ENCODE measurements around the gene TTC33.
"Not testable (repeated sequence)": the region's sequence is repeated elsewhere in the genome, so short reads cannot be mapped to it uniquely, and the experiment has no call there.

Gene TTC33

DNA sequence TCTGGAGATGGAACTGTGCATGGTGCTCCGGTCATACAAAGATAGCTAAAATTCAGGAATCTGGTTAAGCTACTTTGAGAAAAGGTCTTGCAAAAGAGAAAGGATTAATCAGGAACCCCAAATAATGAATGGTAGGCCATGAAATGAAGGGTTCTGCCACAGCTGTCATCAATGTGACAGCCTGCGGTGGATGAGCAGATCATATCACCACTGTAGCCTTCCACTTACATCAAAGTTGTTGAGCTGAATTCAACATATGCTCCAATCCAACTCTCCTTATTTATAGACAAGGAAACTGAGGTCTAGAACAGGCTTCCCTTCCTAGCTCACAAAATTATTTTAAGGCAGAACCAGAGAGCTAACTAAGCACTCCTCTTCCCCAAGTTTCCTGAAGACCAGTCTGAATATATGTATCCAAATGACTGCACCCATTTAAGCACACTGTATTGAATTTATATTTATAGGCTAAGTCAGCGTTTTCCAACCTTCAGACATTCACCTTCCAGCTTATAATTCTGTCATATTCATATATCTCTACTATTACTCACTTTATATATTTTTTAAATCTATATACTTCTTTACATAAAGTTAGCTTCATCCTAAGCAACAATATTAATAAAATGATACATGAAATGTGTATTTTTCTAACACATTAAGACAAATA is 90.0 kb downstream of the TTC33 start:
- H3K36me3 ChIP-seq (ENCODE audit: low read length), result no peaks in the 10 kb centered on the region
- no peak overlapping the region for H3K9ac ChIP-seq (ENCODE audit: low read length)
- no peak overlapping the region for H3K4me2 ChIP-seq (ENCODE audit: low read depth, low read length, poor library complexity, severe bottlenecking)
- no peak overlapping the region for H2AFZ ChIP-seq (ENCODE audit: low read depth, low read length, severe bottlenecking)
- H3K27ac ChIP-seq (ENCODE audit: low read depth, low read length), result no peak overlapping the region
- H3K27me3 ChIP-seq (ENCODE audit: low read length), result no peaks in the 10 kb centered on the region
- no peaks in the 10 kb centered on the region for H3K79me2 ChIP-seq (ENCODE audit: insufficient read depth, low read length)
- no peak overlapping the region for H3K4me3 ChIP-seq (ENCODE audit: insufficient read depth, low read length, poor library complexity, severe bottlenecking)
- no peaks in the 10 kb centered on the region for H3K9me3 ChIP-seq (ENCODE audit: insufficient read depth, low read length)
- H3K9me2 ChIP-seq (replicated peaks; ENCODE audit: insufficient read depth, low read length), result no peaks in the 10 kb centered on the region
- no peaks in the 10 kb centered on the region for H4K20me1 ChIP-seq (ENCODE audit: low read depth, low read length)
- H3F3A ChIP-seq (ENCODE audit: insufficient read depth), result no peaks in the 10 kb centered on the region
- no peak for TF ChIP-seq CTCF (IDR thresholded peaks at IDR 0.05; ENCODE audit: insufficient read depth, low read length, poor library complexity, severe bottlenecking)
- TF ChIP-seq EZH2phosphoT487 (conservative IDR thresholded peaks at IDR 0.05; ENCODE audit: low read length), result no peak

GRCh38 chr5:40660751-40661150 is 95.0 kb downstream of the TTC33 start:
- Histone ChIP-seq H2AFZ (ENCODE audit: low read depth, low read length, severe bottlenecking) (no peak overlapping the region), H4K20me1 (ENCODE audit: low read depth, low read length) (no peaks in the 10 kb centered on the region), H3K4me2 (ENCODE audit: low read depth, low read length, poor library complexity, severe bottlenecking) (no peak overlapping the region), H3K9me2 (replicated peaks; ENCODE audit: insufficient read depth, low read length) (no peaks in the 10 kb centered on the region), H3K27me3 (ENCODE audit: low read length) (no peaks in the 10 kb centered on the region), H3F3A (ENCODE audit: insufficient read depth) (no peaks in the 10 kb centered on the region), H3K9me3 (ENCODE audit: insufficient read depth, low read length) (no peaks in the 10 kb centered on the region), H3K4me3 (ENCODE audit: insufficient read depth, low read length, poor library complexity, severe bottlenecking) (no peak overlapping the region), H3K36me3 (ENCODE audit: low read length) (no peaks in the 10 kb centered on the region), H3K79me2 (ENCODE audit: insufficient read depth, low read length) (no peaks in the 10 kb centered on the region), H3K9ac (ENCODE audit: low read length) (no peak overlapping the region), H3K27ac (ENCODE audit: low read depth, low read length) (no peak overlapping the region)
- TF ChIP-seq CTCF (IDR thresholded peaks at IDR 0.05; ENCODE audit: insufficient read depth, low read length, poor library complexity, severe bottlenecking) (no peak), EZH2phosphoT487 (conservative IDR thresholded peaks at IDR 0.05; ENCODE audit: low read length) (no peak)

GRCh38 chr5:40656766-40657165 is 99.0 kb downstream of the TTC33 start:
- H3K79me2 ChIP-seq (ENCODE audit: insufficient read depth, low read length), result no peaks in the 10 kb centered on the region
- no peak overlapping the region for H3K27ac ChIP-seq (ENCODE audit: low read depth, low read length)
- H3F3A ChIP-seq (ENCODE audit: insufficient read depth), result no peaks in the 10 kb centered on the region
- H3K9ac ChIP-seq (ENCODE audit: low read length), result no peak overlapping the region
- no peaks in the 10 kb centered on the region for H3K27me3 ChIP-seq (ENCODE audit: low read length)
- no peaks in the 10 kb centered on the region for H3K9me2 ChIP-seq (replicated peaks; ENCODE audit: insufficient read depth, low read length)
- no peak overlapping the region for H2AFZ ChIP-seq (ENCODE audit: low read depth, low read length, severe bottlenecking)
- H3K4me3 ChIP-seq (ENCODE audit: insufficient read depth, low read length, poor library complexity, severe bottlenecking), result no peak overlapping the region
- H3K4me2 ChIP-seq (ENCODE audit: low read depth, low read length, poor library complexity, severe bottlenecking), result no peak overlapping the region
- TF ChIP-seq EZH2phosphoT487 (conservative IDR thresholded peaks at IDR 0.05; ENCODE audit: low read length), result no peak
- no peak for TF ChIP-seq CTCF (IDR thresholded peaks at IDR 0.05; ENCODE audit: insufficient read depth, low read length, poor library complexity, severe bottlenecking)
- H4K20me1 ChIP-seq (ENCODE audit: low read depth, low read length), result no peaks in the 10 kb centered on the region
- no peaks in the 10 kb centered on the region for H3K9me3 ChIP-seq (ENCODE audit: insufficient read depth, low read length)
- H3K36me3 ChIP-seq (ENCODE audit: low read length), result no peaks in the 10 kb centered on the region

DNA sequence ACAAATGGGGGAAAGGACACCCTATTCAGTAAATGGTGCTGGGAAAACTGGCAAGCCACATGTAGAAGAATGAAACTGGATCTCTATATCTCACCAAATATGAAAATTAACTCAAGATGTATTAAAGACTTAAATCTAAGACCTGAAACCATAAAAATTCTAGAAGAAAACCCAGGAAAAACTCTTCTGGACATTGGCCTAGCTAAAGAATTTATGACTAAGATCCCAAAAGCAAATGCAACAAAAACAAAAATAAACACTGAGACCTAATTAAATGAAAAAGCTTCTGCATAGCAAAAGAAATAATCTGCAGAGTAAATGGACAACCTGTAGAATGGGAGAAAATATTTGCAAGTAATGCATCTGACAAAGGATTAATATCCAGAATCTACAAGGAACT is 99.7 kb downstream of the TTC33 start:
- H3K27me3 ChIP-seq (ENCODE audit: low read length); H3K79me2 ChIP-seq (ENCODE audit: insufficient read depth, low read length); H3K4me2 ChIP-seq (ENCODE audit: low read depth, low read length, poor library complexity, severe bottlenecking); H3K9ac ChIP-seq (ENCODE audit: low read length); H3K9me3 ChIP-seq (ENCODE audit: insufficient read depth, low read length); H3K4me3 ChIP-seq (ENCODE audit: insufficient read depth, low read length, poor library complexity, severe bottlenecking); H3F3A ChIP-seq (ENCODE audit: insufficient read depth); H3K27ac ChIP-seq (ENCODE audit: low read depth, low read length); H2AFZ ChIP-seq (ENCODE audit: low read depth, low read length, severe bottlenecking); H3K9me2 ChIP-seq (replicated peaks; ENCODE audit: insufficient read depth, low read length); H4K20me1 ChIP-seq (ENCODE audit: low read depth, low read length); H3K36me3 ChIP-seq (ENCODE audit: low read length): not testable (repeated sequence)

Measured in SU-DHL-6 (cell line).